Inflammatory macrophage treated with lipopolysaccharide for 1 hour (primary cell): Measurements from ENCODE around the gene SPON2.

Source experiments
- DNase-seq, 2 donors: peaks; one replicate each; pipeline ENCODE4 v3.0.0-alpha.2; 2020 to 2022

The SPON2 gene

GRCh38 chr4:1171311-1172227, 814 bp downstream of the SPON2 start:
- DNase-seq, result no peak

GRCh38 chr4:1170976-1171310, 1.4 kb downstream of the SPON2 start:
- no peak for DNase-seq

GRCh38 chr4:1170156-1170975, 2.0 kb downstream of the SPON2 start:
- no peak for DNase-seq

- no peak for DNase-seq
Observed at GRCh38 chr4:1169691-1170096, 2.7 kb downstream of the SPON2 start.

GRCh38 chr4:1169171-1169671, 3.2 kb downstream of the SPON2 start:
- DNase-seq, result no peak

GRCh38 chr4:1168191-1169101, 3.9 kb downstream of the SPON2 start:
- peak in 1 of 2 donors; percentile 62 for DNase-seq

- peak; percentile 87 to 89 for DNase-seq
Observed at GRCh38 chr4:1167244-1167949, 5.0 kb downstream of the SPON2 start.

- DNase-seq, result no peak
Observed at GRCh38 chr4:1166509-1167243, 5.7 kb downstream of the SPON2 start.

- DNase-seq, result no peak
Observed at GRCh38 chr4:1164956-1165545, 7.3 kb downstream of the SPON2 start.

- no peak for DNase-seq
Observed at GRCh38 chr4:1164444-1164843, 7.9 kb downstream of the SPON2 start.

- DNase-seq, result no peak
Observed at GRCh38 chr4:1164040-1164439, 8.3 kb downstream of the SPON2 start.

GRCh38 chr4:1160351-1160750, 12.0 kb downstream of the SPON2 start:
- DNase-seq, result no peak

GRCh38 chr4:1156069-1156468, 16.3 kb downstream of the SPON2 start:
- no peak for DNase-seq

- DNase-seq, result no peak
Observed at GRCh38 chr4:1155314-1155713, 17.1 kb downstream of the SPON2 start.

GRCh38 chr4:1154523-1155182, 17.7 kb downstream of the SPON2 start:
- peak in 1 of 2 donors; percentile 24 for DNase-seq

- no peak for DNase-seq
Observed at GRCh38 chr4:1154126-1154522, 18.3 kb downstream of the SPON2 start.

GRCh38 chr4:1153567-1154090, 18.8 kb downstream of the SPON2 start:
- DNase-seq, result no peak

GRCh38 chr4:1152290-1152689, 20.1 kb downstream of the SPON2 start:
- no peak for DNase-seq

- DNase-seq, result no peak
Observed at GRCh38 chr4:1151541-1151940, 20.8 kb downstream of the SPON2 start.

- no peak for DNase-seq
Observed at GRCh38 chr4:1150875-1151274, 21.5 kb downstream of the SPON2 start.
